ENCODE results near the gene PTPRD.

PTPRD gene

GRCh38 chr9:9753266-9753665, 859.5 kb downstream of the PTPRD start:
- TF ChIP-seq, protein P1, sequence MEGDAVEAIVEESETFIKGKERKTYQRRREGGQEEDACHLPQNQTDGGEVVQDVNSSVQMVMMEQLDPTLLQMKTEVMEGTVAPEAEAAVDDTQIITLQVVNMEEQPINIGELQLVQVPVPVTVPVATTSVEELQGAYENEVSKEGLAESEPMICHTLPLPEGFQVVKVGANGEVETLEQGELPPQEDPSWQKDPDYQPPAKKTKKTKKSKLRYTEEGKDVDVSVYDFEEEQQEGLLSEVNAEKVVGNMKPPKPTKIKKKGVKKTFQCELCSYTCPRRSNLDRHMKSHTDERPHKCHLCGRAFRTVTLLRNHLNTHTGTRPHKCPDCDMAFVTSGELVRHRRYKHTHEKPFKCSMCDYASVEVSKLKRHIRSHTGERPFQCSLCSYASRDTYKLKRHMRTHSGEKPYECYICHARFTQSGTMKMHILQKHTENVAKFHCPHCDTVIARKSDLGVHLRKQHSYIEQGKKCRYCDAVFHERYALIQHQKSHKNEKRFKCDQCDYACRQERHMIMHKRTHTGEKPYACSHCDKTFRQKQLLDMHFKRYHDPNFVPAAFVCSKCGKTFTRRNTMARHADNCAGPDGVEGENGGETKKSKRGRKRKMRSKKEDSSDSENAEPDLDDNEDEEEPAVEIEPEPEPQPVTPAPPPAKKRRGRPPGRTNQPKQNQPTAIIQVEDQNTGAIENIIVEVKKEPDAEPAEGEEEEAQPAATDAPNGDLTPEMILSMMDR (IDR thresholded peaks at IDR 0.05; ENCODE audit: control extremely low read depth, extremely low read depth, low read depth, missing control alignments), result no peak
- ChIA-PET POLR2A (no interaction called here), CTCF (interaction anchor here (0.8 to 2.2 kb wide), 3 partner anchors 9 to 21 kb away, joined by 3 to 7 read pairs (median 3); no protein-coding TSS in a partner anchor)

DNA sequence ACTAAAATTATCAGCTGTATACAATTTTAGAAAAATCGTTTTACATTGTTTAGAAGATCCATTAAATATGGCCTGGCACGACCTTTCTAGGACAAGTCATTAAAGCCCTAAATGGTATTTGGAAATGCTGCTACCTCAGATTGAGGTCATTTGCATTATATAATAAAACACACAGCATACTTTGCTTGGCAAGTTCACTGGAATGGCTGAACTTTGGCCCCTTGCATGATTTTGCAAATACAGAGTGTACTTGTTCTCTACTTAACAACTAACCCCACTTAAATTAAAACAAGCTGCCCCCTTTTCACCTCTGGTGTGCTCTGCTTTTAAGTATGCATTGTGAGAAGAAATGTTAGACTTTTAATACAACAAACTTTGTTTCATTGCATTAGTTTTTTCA, 860.1 kb downstream of the PTPRD start:
- DNase-seq (ENCODE audit: extremely low spot score), result no peak
- TF ChIP-seq, protein P1 (IDR thresholded peaks at IDR 0.05; ENCODE audit: control extremely low read depth, extremely low read depth, low read depth, missing control alignments), result no peak
- ChIA-PET POLR2A (no interaction called here), CTCF (interaction anchor here (0.8 to 2.2 kb wide), 2 partner anchors 9 to 15 kb away, joined by 3 to 7 read pairs; no protein-coding TSS in a partner anchor)

More at GRCh38 chr9:9753266-9753665, 859.5 kb downstream of the PTPRD start:
- DNase-seq (ENCODE audit: extremely low spot score), result no peak

DNA sequence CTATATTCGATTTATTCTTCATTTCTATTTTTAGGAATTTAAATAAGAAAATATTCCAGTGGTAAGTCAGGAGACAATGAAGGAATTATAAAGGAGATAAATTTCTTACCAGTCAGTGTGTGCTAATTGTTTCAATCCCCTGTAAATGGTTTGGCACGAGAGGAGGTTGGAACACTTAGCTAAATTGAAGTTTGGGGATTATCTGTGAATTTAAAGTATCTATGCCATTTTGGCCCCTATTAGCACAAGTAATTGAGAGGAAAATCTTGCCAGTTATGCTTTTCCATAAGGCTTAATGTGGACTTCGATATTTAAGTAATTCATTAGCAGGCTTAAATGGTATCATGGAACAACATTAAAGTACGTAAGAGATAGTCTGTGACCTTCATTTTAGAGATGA, 860.8 kb downstream of the PTPRD start:
- POLR2A ChIA-PET, result no interaction called here
- CTCF ChIA-PET, result interaction anchor here (2.2 kb wide), 1 partner anchor 16 kb away, joined by 7 read pairs; no protein-coding TSS in a partner anchor
- TF ChIP-seq, protein P1 (IDR thresholded peaks at IDR 0.05; ENCODE audit: control extremely low read depth, extremely low read depth, low read depth, missing control alignments), result no peak
- DNase-seq (ENCODE audit: extremely low spot score), result no peak

DNA sequence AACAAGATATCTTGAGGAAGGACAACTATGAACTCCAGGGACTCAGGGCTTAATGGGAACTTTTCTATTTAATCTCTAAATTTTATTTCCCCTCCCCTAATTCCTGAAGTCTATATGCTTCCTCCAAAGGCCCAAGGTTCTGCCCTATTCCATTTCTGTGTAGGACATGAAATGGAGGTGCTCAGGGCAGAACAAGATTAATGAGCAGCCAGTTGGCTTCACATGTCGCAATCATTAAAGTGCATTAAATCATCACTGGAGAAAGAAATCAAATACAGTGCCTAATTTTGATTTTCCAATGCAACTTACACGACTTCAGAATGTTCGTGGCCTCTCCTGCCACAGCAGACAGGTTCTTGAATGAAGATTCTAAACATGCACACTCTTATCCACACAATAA, 862.1 kb downstream of the PTPRD start:
- DNase-seq (ENCODE audit: extremely low spot score), result no peak
- ChIA-PET CTCF (interaction anchor here (1.0 kb wide), 1 partner anchor 12 kb away, joined by 3 read pairs; no protein-coding TSS in a partner anchor), POLR2A (no interaction called here)
- TF ChIP-seq, protein P1 (IDR thresholded peaks at IDR 0.05; ENCODE audit: control extremely low read depth, extremely low read depth, low read depth, missing control alignments), result no peak

DNA sequence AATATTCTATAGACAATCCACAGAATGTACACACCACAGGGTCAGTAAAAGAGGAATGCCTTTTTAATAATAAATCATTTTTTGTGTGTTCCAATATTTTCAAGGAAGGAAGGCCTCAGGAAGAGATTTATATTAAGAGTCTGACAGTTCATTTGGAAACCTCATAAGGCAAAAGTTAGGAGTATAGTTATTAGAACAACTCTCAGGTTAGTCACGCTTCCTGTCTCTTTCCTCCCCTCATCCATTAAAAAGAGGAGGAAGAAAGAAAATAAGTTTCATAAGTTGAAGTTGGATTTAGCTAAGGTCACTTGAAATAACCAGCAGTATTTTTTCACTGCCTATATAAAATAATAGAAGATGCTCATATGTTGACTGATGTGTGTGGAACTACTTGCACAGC, 863.2 kb downstream of the PTPRD start:
- DNase-seq (ENCODE audit: extremely low spot score), result no peak
- POLR2A ChIA-PET, result no interaction called here
- CTCF ChIA-PET, result no interaction called here
- TF ChIP-seq, protein P1 (IDR thresholded peaks at IDR 0.05; ENCODE audit: control extremely low read depth, extremely low read depth, low read depth, missing control alignments), result no peak

- ChIA-PET POLR2A (no interaction called here), CTCF (no interaction called here)
- TF ChIP-seq, protein P1 (IDR thresholded peaks at IDR 0.05; ENCODE audit: control extremely low read depth, extremely low read depth, low read depth, missing control alignments), result no peak
- DNase-seq (ENCODE audit: extremely low spot score), result no peak
Observed at GRCh38 chr9:9747787-9748186, 865.0 kb downstream of the PTPRD start.
